ENCODE results near the gene IL21R.

IL21R gene

DNA sequence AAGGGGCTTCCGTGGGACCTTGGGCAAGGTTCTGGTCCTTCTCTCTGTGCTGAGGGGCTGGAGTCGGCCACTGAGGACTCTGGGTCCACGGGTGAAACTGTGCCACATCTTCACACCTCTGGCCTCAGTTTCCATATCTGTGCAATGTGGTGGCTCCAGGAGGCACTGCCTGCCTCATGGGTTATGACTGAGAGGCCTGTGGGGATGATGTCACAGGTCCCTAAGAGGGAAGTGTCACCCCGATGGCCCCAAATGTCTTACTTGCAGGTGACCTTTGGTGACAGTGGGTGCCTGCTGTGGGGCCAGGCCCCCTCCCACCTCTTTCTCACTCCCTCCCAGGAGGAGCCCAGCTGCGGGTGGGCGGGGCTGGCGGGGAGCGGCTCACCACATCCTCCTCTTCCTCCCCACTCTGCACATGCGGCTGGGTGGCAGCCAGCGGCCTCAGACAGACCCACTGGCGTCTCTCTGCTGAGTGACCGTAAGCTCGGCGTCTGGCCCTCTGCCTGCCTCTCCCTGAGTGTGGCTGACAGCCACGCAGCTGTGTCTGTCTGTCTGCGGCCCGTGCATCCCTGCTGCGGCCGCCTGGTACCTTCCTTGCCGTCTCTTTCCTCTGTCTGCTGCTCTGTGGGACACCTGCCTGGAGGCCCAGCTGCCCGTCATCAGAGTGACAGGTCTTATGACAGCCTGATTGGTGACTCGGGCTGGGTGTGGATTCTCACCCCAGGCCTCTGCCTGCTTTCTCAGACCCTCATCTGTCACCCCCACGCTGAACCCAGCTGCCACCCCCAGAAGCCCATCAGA is at the start of gene IL21R:
IL21R (plus strand) TSS at position 407 of the 801 bp plus-strand sequence. CDS start 27,898 bp downstream, outside the sequence.
- peaks cover 6% of the 10 kb centered on the region; the same call in 1 of the 2 replicates for H3K27me3 ChIP-seq (ENCODE audit: control insufficient read depth, low read length)
- no peaks in the 10 kb centered on the region for H3K9me2 ChIP-seq (replicated peaks; ENCODE audit: control insufficient read depth, low read length)
- TF ChIP-seq EZH2phosphoT487 (IDR thresholded peaks at IDR 0.05; ENCODE audit: borderline replicate concordance, low read length), result no peak
- TF ChIP-seq, protein P1, sequence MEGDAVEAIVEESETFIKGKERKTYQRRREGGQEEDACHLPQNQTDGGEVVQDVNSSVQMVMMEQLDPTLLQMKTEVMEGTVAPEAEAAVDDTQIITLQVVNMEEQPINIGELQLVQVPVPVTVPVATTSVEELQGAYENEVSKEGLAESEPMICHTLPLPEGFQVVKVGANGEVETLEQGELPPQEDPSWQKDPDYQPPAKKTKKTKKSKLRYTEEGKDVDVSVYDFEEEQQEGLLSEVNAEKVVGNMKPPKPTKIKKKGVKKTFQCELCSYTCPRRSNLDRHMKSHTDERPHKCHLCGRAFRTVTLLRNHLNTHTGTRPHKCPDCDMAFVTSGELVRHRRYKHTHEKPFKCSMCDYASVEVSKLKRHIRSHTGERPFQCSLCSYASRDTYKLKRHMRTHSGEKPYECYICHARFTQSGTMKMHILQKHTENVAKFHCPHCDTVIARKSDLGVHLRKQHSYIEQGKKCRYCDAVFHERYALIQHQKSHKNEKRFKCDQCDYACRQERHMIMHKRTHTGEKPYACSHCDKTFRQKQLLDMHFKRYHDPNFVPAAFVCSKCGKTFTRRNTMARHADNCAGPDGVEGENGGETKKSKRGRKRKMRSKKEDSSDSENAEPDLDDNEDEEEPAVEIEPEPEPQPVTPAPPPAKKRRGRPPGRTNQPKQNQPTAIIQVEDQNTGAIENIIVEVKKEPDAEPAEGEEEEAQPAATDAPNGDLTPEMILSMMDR (IDR thresholded peaks at IDR 0.05; ENCODE audit: low read depth, low read length, poor library complexity, severe bottlenecking), result no peak
- peaks cover 36% of the 10 kb centered on the region for H3K36me3 ChIP-seq (ENCODE audit: control insufficient read depth, low read length)
- peak within 1 kb of the TSS; percentile 92 for H3K4me3 ChIP-seq (ENCODE audit: low read length)
- peaks cover 41% of the 10 kb centered on the region for H3K79me2 ChIP-seq (ENCODE audit: control insufficient read depth, low read length)
- H3F3A ChIP-seq (ENCODE audit: control insufficient read depth, insufficient read depth), result peaks cover 43% of the 10 kb centered on the region
- peaks cover 2% of the 10 kb centered on the region for H3K9me3 ChIP-seq (ENCODE audit: control insufficient read depth, insufficient read depth, low read length)
- peak within 1 kb of the TSS; percentile 93 for H3K27ac ChIP-seq (ENCODE audit: low read depth, low read length)
- H3K4me2 ChIP-seq (ENCODE audit: low read length), result peak within 1 kb of the TSS; percentile 97
- no peaks in the 10 kb centered on the region for H4K20me1 ChIP-seq (ENCODE audit: control insufficient read depth, insufficient read depth, low read depth, low read length)
- H3K4me1 ChIP-seq (ENCODE audit: control insufficient read depth, low read length), result peaks cover 99% of the 10 kb centered on the region

DNA sequence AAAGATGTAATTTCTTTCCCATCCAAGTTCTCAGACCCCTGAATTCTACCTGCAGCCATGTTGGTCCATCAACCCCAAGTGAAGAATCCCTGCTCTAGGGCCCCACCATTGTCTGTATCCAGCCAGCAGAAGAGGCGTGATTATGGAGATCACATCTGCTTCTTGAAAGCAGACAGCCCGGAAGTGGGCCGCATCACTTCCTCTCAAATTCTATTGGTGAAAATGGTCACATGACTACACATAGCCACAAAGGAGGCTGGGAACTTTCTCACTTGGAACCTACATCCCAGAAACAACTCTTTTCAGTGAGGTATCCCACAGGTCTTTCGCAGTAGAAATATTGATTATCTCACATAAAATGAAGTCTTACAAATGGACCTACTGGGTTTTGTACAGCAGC is 48.1 kb upstream of the IL21R start:
- peaks cover 93% of the 10 kb centered on the region for H3K36me3 ChIP-seq (ENCODE audit: control insufficient read depth, low read length)
- H4K20me1 ChIP-seq (ENCODE audit: control insufficient read depth, insufficient read depth, low read depth, low read length), result no peaks in the 10 kb centered on the region; the same call in 1 of the 2 replicates
- peaks cover 4% of the 10 kb centered on the region; the same call in 1 of the 2 replicates for H3K4me1 ChIP-seq (ENCODE audit: control insufficient read depth, low read length)
- peaks cover 4% of the 10 kb centered on the region; the same call in 1 of the 2 replicates for H3F3A ChIP-seq (ENCODE audit: control insufficient read depth, insufficient read depth)
- no peak for TF ChIP-seq EZH2phosphoT487 (IDR thresholded peaks at IDR 0.05; ENCODE audit: borderline replicate concordance, low read length)
- TF ChIP-seq, protein P1 (IDR thresholded peaks at IDR 0.05; ENCODE audit: low read depth, low read length, poor library complexity, severe bottlenecking), result no peak
- no peaks in the 10 kb centered on the region for H3K9me2 ChIP-seq (replicated peaks; ENCODE audit: control insufficient read depth, low read length)
- no peak overlapping the region for H3K27ac ChIP-seq (ENCODE audit: low read depth, low read length)
- no peaks in the 10 kb centered on the region for H3K27me3 ChIP-seq (ENCODE audit: control insufficient read depth, low read length)
- no peak overlapping the region for H3K4me2 ChIP-seq (ENCODE audit: low read length)
- H3K9me3 ChIP-seq (ENCODE audit: control insufficient read depth, insufficient read depth, low read length), result no peaks in the 10 kb centered on the region
- no peaks in the 10 kb centered on the region for H3K79me2 ChIP-seq (ENCODE audit: control insufficient read depth, low read length)
- H3K4me3 ChIP-seq (ENCODE audit: low read length), result no peak overlapping the region

DNA sequence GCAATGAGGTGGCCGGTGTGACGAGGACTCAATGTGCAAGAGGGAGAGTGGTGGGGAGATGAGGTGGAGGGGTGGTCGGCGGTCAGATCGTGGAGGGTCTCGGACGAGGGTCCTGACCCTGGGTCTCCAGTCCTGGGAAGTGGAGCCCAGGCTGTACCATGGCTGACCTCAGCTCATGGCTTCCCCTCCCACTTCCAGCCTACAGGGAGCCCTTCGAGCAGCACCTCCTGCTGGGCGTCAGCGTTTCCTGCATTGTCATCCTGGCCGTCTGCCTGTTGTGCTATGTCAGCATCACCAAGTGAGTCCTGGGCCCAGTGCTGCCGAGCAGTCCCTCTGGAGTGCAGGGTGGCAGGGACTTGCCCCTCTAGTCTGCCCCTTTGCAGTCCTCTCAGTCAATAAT is 46.4 kb upstream of the IL21R start:
- no peak overlapping the region for H3K27ac ChIP-seq (ENCODE audit: low read depth, low read length)
- no peaks in the 10 kb centered on the region; the same call in 1 of the 2 replicates for H4K20me1 ChIP-seq (ENCODE audit: control insufficient read depth, insufficient read depth, low read depth, low read length)
- no peaks in the 10 kb centered on the region for H3K27me3 ChIP-seq (ENCODE audit: control insufficient read depth, low read length)
- no peaks in the 10 kb centered on the region for H3K9me3 ChIP-seq (ENCODE audit: control insufficient read depth, insufficient read depth, low read length)
- no peaks in the 10 kb centered on the region for H3K79me2 ChIP-seq (ENCODE audit: control insufficient read depth, low read length)
- H3F3A ChIP-seq (ENCODE audit: control insufficient read depth, insufficient read depth), result peaks cover 4% of the 10 kb centered on the region; the same call in 1 of the 2 replicates
- H3K36me3 ChIP-seq (ENCODE audit: control insufficient read depth, low read length), result peaks cover 93% of the 10 kb centered on the region
- peaks cover 4% of the 10 kb centered on the region; the same call in 1 of the 2 replicates for H3K4me1 ChIP-seq (ENCODE audit: control insufficient read depth, low read length)
- no peaks in the 10 kb centered on the region for H3K9me2 ChIP-seq (replicated peaks; ENCODE audit: control insufficient read depth, low read length)
- no peak overlapping the region for H3K4me2 ChIP-seq (ENCODE audit: low read length)
- H3K4me3 ChIP-seq (ENCODE audit: low read length), result no peak overlapping the region
- TF ChIP-seq, protein P1 (IDR thresholded peaks at IDR 0.05; ENCODE audit: low read depth, low read length, poor library complexity, severe bottlenecking), result peak; percentile 68
- no peak for TF ChIP-seq EZH2phosphoT487 (IDR thresholded peaks at IDR 0.05; ENCODE audit: borderline replicate concordance, low read length)
